Measurements from ENCODE around the gene WDR59.
"Not testable (repeated sequence)": the region's sequence is repeated elsewhere in the genome, so short reads cannot be mapped to it uniquely, and the experiment has no call there.

WDR59 gene

DNA sequence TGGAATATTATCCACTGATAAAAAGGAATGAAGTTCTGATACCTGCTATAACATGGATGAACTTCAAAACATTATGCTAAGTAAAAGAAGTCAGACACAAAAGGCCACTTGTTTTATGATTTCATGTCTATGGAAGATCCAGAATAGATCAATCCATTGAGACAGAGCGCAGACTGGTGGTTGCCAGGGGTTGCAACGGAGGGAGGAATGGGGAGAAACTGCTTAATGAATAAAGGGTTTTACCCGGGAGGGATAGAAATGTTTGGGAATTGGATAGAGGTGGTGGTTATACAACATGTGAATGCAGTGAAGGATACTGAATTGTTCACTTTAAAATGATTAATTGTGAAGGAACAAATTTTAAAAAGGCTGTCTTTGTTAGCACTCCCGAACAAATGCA lies 30.2 kb downstream of the WDR59 start:
- DNase-seq = no peak

DNA sequence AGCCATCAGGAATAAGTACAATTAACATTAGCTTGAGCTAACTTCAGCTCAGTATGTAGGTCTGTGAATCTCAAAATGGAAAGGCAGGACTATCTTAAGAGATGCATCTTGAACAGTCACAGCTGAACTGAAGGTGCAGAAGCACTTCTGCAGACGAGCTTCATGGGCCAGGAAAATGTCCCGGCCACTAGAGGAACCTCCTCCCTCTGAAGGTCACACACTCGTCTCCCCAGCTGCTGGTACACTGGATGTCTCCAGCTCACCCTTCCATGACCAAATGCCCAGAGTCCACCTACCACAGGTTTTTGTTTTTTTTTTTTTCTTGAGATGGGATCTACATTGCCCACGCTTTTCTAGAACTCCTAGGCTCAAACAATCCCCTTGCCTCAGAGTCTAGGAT lies 33.2 kb downstream of the WDR59 start:
- DNase-seq = no peak

DNA sequence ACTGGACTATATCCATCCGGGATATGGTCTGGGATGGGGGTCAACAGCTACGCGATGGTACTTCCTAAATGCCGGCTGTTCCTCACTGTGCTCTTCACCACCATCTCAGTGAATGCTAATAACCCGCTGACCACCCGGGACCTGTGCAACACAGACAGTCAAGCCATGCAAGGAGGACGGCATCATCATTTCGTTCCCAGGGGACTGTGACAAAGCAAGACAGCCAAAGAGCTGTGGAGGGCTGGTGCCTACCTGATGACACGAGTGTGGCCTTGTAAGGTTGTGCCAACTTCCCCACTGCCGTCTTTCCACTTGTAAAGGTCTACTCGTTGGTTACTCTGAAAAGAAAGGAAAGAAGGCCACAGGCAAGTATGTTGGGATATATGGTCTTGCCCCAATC lies 33.7 kb downstream of the WDR59 start:
- DNase-seq = no peak

DNA sequence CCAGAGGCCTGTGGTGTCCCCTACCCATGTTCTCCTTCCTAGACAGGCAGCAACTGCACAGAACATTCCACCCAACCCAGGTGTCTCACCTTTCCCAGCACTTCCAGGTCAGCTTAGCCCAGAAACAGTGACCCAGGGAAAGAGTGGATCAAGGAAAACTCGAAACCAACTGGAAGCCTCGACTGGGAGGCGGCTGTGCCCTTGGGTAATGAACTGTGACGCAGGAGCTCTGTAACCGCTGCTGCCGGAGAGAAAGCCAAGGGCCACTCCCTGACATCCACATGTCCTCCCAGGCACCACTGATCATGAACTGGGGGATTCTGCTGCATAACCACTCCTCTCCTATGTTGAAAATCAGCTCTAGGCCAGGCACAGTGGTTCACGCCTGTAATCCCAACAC lies 34.4 kb downstream of the WDR59 start:
- no peak for DNase-seq

DNA sequence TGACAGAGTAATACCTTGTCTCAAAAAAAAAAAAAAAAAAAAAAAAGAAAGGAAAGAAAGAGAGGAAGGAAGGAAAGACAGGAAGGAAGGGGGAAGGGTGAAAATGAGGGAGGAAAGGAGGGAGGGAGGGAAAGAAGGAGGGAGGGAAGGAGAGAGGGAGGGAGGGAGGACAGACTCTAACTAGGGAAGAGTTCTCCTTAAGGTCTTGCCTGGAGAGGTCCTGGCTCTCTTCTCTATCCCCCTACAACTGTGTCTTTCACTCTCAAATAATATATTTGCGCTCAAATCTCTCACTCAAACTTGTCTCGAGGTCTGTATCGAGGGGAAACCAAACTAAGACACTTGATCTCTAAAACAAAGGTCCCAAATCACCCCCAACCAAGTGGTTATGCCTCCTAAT lies 35.6 kb downstream of the WDR59 start:
- DNase-seq = no peak

DNA sequence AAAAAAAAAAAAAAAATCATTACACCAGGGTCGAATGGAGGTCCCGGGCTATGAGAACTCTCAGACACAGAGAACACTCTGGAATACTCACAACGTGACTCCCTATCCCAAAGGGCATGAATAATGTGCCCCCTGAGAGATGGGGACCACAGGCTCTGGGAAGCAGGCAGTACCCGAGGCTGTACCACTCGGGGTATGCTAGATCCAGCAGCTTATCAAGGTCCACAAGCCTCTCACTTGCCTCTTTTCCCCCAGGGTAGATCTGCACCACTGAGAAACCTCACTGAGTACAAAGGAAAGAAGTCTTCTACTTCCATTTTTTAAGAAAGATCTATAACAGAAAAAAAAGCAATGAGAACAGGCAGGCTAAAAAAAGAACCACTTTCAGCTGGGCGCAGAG lies 40.5 kb downstream of the WDR59 start:
- no peak for DNase-seq

DNA sequence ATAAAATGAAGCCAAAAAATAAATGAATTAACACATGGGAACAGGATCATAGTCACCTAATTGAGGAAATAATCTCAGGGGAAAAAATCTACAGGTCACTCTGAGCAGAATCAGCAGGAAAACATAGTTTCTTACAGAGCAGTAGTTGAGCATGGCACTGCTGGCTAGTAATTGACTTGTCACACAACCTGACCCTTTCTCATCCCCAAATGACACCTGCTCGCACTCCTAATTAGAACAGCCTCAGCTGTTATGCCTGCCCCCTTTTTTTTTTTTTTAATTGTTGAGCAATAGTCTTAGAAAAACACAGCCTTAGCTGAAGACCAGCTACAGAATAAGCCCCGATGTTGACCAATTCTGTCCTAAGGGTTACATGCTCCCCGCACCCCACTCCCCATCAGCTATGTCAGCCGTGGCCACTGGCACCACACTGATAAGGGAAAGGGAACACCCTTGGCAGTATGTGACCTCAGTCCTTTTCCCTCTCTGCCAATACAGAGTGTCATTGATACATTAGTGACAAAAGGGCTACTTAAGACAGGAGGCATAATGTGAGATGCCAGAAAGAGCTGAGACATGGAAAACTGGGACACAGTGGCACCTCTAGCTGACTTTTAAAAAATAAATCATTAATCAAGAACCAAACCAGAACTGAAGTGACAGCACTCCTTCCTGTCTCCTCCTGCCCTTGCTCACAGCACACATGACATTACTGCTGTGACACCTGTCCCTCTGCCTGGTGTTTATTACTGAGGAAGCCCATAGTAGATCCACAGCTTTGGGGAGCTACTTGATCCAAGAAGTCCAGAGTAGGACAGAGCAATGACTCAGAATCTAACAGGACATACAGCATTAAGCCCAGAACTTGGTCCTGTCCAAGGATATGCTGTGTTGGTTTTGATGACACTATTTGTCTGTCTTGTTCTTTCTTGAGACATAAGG lies 41.7 kb downstream of the WDR59 start:
- DNase-seq = no peak

DNA sequence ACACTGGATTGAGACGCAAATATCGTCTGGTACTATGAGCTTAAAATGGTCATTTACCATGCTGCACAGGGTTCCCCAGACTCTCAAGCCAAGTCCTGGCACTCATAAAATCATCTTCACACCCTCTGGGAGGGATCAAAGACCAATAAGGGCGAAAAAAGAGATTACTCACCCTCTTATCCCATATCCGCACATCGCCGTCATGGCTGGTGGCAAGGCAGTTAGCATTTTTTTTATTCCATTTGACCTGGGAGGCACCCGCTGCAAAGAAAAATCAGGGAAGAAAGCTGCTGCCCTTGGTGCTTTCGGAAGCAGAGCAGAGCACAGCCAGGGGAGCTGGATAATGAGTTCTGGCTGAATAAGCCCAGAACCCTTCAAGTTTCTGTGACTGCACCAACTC lies 42.4 kb downstream of the WDR59 start:
- DNase-seq = no peak

DNA sequence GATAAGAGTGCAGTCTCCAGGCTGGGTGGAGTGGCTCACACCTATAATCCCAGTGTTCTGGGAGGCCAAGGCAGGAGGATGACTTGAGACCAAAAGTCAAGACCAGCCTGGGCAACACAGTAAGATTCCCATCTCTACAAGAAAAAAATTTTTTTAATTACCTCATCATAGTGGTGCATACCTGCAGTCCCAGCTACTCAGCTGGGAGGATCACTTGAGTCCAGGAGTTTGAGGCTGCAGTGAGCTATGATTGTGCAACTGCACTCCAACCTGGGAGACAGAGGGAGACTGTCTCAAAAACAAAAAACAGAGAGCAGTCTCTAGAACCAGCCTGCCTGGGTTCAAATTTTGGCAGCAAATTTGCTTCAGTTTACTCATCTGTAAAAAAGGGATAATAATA lies 45.2 kb downstream of the WDR59 start:
- no peak for DNase-seq

DNA sequence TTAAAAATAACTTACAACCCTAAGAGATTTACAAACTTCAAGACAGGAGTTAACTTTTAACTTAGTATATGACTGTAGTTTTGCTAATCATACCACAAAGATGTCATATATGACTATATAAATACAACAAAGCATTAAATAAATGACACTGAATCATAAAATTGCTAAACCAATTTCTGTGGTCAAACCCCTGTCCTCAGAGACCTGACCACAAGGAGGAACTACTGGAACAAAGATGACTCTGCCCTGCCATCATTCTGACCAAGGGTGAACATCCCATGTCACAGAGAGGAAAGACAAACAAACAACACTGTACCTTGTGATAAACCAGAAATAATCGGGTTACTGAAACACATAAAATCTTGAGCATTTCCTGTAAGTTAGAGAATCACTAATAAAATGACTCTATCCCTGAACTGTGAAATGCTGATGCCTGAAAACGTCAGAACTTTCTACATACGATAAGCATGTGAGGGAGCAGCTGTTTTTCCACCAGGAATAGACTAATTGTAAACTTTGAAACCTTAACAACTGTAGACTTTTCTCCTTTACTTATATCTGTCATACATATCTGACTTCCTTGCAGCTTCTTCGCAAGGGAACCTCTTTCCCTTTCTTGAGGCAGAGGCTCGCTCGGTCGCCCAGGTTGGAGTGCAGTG lies 47.9 kb downstream of the WDR59 start:
- DNase-seq = no peak

DNA sequence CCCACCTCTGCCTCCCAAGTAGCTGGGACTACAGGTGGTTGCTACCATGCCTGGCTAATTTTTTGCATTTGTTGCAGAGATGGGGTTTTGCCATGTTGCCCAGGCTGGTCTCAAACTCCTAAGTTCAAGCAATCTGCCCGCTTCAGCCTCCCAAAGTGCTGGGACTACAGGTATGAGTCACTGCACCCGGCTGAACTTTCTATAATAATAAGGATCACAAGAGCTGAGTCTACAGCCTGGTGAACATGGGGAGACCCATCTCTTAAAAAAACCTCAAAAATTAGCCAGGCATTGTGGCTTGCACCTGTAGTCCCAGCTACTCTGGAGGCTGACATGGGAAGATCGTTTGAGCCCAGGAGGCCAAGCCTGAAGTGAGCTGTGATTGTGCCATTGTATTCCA lies 53.5 kb downstream of the WDR59 start:
- DNase-seq = no peak

DNA sequence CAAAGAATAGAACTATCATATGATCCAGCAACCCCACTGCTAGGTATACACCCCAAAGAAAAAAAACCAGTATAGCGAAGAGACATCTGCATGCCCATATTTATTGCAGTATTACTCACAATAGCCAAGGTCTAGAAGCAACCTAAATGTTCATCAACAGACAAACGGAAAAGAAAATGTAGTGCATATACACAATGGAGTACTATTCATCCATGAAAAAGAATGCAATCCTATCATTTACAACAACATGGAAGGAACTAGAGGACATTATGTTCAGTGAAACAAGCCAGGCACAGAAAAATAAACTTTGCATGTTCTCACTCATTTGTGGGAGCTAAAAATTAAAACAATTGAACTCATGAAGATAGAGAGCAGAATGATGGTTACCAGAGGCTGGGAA lies 55.3 kb downstream of the WDR59 start:
- DNase-seq = no peak

DNA sequence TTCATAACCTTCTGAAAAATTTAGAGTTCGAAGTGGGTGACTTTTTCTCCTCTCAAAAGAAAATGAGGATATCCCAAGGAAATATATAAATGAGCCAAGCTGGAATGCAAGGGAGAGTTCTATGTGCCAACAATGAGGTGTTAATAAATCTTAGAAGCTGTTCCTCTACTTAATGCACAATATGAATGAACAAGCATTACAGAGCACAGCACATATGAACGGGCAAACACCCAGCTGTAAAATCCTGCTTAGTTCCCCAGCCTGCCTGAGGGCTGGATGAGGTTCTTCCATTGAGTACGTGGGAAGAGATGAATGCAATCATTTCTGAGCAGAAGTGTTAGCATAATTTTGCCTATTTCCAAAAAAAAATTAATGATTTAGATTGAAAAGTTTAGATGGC lies 58.1 kb downstream of the WDR59 start:
- DNase-seq = no peak

DNA sequence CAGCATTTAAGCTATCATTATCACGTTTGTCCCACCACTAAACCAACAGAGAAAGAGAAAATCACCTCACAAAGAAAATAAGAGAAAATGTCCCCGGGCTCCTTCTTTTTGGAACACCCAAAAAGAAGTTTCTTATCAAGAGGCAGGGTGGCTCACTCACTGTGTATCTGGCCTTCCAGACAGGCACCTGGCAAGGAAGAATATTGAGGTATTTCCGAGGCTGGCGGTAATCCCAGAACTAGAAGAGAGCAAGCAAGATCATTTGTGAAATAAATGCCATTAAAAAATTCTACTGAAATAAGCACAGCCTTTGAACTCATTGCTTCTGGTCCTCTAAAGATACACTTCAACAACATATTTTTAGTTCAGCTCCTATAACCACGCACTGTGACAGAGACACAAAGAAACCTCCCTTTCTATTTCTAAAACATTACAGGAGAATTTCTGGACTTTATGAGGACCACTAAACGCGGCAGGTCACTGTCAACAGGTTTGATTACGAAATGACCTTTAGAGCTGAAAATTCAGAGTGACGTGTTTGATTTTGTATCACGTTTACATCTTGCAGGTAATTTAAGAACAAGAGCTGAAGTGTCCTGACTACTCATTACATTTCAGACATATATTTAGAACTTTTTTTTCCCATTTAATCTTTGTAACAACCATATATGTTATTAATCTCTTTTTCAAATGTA lies 61.0 kb downstream of the WDR59 start:
- no peak for DNase-seq

DNA sequence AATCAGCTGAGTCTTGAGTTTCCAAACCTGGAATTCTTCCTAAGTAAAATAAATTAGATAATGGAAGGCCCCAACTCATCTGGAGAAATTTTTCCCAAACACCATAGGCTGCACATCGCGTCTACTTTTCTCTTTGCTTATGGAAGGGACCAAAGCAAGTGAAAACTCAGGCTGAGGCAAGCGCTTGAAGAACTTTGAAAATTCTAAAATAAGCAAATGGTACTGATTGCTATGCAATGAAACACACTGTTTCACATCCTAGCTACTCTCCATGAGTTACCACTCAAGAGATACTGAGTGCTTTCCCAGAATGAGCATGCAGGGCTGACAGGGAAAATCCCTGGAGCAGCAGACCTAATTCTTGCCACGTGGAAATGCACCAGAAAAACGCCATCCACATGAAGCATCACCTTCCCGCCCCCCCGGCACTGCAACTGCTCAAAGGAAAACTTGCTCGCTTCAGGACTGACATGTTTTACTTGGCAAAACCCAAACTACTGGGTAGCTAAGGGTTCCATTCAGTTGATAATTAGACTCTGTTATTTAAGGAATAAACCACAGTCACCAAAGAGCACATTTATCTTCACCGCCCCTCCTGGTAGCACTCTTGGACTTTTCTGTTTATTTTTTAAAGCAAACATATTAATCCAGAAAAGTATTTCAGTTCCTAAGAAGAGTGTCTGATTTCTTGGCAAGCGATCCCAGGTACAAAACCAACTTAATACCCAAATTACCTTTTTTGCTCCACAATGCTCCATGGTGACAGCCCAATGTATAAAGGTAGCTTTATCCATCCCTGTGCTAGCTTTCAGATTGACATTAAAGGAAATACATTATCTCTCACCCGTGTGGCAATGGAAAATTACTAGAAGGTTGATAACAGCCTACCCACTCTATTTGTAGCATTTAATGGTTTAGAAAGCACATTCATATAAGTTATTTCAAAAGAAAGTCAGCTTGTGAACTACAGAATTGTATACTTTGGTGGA lies 62.5 kb downstream of the WDR59 start:
- DNase-seq = no peak

DNA sequence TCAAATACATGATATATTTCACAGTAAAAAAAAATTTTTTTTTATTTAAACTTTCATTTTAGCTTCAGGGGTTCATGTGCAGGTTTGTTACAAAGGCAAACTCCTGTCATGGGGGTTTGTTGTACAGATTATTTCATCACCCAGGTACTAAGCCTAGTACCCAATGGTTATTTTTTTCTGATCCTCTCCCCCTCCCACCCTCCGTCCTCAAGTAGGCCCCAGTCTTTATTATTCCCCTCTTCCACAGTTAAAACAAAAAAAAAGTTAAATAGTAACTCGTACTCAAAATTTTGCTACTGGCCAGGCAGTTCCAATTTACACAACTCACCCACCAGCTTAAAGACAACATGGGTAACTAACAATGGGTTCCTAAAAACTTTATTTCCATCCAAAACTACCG lies 63.9 kb downstream of the WDR59 start:
- no peak for DNase-seq

DNA sequence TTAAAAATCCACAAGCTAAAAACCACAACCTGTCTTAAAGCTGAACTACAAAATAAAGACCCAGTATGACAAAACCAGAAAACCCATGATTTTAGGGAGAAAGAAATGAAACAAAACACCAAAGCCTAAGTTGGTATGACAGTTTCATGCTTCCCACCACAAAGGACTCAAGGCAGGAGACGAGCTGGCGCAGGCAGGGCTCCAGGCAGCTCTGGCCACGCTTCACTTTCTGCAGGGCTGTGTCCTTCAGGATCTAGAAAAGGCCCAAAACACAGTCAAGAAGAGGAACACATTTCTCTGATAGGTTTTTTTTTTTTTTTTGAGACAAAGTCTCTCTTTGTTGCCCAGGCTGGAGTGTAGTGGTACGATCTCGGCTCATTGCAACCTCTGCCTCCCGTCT lies 75.3 kb downstream of the WDR59 start:
- DNase-seq = no peak

DNA sequence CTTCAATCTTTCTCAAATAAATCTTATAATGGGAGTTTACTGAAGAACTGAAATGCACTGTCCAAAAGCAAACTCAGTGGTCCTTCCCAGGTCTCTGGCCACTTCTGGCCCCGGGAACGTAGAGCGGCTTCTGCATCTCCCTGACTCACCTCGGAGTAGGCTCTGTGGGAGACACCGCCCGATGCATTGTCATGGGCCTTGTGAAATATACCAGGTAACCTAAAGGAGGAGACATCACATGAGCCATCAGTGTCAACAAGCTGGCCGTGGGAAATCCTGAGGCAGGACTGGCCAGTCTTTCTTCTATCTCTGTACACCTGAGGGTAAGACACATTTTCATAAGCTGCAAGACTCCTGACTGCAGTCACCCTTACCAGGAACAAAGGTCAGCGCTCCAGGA lies 76.2 kb downstream of the WDR59 start:
- not testable (repeated sequence) for DNase-seq

DNA sequence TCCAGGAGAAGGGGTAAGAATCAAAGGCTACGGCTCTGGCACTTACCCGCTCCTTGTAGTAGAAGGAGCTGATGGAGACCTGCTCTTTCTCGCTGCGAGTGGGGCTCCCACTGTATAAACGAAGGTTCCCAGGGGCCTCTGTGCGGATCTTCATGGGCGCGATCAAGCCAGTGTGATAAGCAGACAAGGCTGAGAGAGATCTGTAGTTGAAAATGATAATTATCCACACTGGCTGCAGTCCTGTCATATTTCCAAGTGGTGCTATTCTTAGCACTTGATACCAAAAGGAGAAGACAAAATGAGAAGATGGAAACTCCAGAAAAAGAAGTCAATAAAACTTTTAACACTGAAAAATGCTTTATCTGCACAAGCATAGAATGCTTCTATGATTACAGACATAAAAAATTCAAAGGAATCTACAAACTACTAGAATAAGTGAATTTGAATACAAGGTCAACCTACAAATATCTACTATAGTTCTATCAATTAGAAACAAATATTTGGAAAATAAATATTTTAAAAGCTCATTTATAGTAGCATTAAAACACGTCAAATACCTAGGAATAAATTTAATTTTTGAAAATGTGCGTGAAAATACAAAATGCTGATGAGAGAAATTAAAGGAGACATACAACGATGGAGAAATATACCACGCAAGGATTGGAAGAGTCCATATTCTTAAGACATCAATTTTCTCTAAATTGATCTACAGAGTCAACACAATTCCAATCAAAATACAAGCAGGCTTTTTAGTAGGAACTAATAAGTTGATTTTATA lies 80.8 kb downstream of the WDR59 start:
- no peak for DNase-seq

DNA sequence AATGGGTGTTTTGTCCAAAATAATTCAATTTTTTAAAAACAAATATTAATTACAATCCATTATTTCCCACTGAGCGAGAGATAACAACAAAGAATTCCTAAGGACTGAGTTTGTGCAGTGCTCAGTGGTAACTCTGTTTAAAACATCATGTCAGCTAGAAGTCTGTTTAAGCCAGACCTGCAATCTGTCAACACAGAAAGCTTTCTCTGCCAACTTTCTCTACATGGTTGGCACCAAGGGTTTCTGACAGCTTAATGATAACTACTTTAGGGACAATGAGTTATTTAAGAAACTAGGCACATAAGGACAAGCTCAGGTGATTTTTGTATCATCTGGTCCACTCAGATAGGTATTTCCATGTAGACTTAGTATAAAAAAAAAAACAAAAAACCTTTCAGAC lies 81.8 kb downstream of the WDR59 start:
- DNase-seq = no peak

DNA sequence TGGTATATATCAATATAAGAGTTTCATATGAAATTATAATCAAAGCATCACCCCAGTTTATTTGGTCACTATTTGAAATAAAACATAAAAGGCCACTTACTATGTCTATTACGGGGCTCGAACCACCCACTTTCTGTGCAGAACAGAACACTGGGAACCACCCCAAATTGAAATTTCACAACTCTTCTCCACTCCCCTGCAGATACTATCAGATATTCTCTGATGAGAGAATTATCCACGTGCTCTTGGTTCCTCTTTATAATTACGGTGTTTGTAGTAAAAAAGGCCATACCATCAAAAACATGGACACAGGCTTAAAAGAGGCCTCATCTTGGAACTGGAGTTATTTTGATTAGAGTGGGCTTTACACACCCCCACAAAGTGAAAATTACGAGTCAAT lies 82.8 kb downstream of the WDR59 start:
- no peak for DNase-seq

DNA sequence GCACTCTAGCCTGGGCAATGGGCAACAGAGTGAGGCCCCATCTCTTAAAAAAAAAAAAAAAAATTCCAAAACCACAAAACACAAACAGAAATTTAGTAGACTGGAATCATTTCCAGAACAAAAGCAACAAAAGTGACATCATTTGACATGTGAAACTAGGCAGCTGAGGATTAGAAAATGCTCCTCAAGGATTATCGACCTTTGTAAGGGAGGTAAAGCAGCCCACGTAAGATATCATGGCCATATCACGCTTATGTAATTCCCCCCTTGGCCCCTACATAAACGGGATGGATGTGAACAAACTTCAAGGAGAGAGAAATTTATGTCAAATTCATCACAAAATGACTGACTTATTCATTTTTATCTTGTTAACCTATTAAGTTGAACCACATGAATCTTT lies 83.3 kb downstream of the WDR59 start:
- no peak for DNase-seq
